K562 (cell line): ENCODE measurements around the gene SEPHS1. TPM values are rescaled to one million over a fixed set of nuclear protein-coding genes. Genes with fewer than 3 reads are reported as not detected.
A peak's percentile ranks its signal among the peaks of the same experiment; 100 is the strongest.

Experiments
- ATF7 ChIP-seq: fragments of 450-650 bp; IDR thresholded peaks from 2 replicates; pipeline ENCODE4 v1.7.1; 2014; ENCODE audit warnings: mild to moderate bottlenecking, moderate library complexity
- BRD9 ChIP-seq: fragments of 450-650 bp; IDR thresholded peaks from 2 replicates; pipeline ENCODE4 v1.6.1; 2018; ENCODE audit warnings: low read depth; ENCODE audit not compliant: partially characterized antibody
- CGGBP1 ChIP-seq: fragments of 250-450 bp; sonication (Bioruptor Pico); IDR thresholded peaks from 2 replicates; pipeline ENCODE4 v1.9.0; 2021; ENCODE audit warnings: mild to moderate bottlenecking
- DDX20 ChIP-seq: fragments of 450-650 bp; IDR thresholded peaks from 2 replicates; pipeline ENCODE4 v1.6.1; 2016; ENCODE audit warnings: missing genetic modification characterization, low read depth, mild to moderate bottlenecking, missing compliant biosample characterization, moderate library complexity
- E2F3 ChIP-seq: fragments of 250-450 bp; sonication (Bioruptor Pico); IDR thresholded peaks from 2 replicates; pipeline ENCODE4 v1.4.0; 2020; ENCODE audit warnings: mild to moderate bottlenecking
- FOXO4 ChIP-seq: fragments of 450-650 bp; formaldehyde crosslinking; IDR thresholded peaks from 2 replicates; pipeline ENCODE4 v1.4.0; 2020; ENCODE audit warnings: mild to moderate bottlenecking, moderate library complexity
- MED1 ChIP-seq: sonication (generic); formaldehyde crosslinking; IDR thresholded peaks from 2 replicates; pipeline ENCODE4 v1.8.1; 2023; ENCODE audit warnings: missing genetic modification reagents, borderline replicate concordance
- NBN ChIP-seq: fragments of 450-650 bp; IDR thresholded peaks from 2 replicates; pipeline ENCODE4 v1.6.1; 2016; ENCODE audit warnings: low read depth, mild to moderate bottlenecking
- SAP30 ChIP-seq: fragments of 200-600 bp; sonication (generic); IDR thresholded peaks from 2 replicates; pipeline ENCODE4 v1.6.1; 2012; ENCODE audit warnings: borderline replicate concordance, low read depth, mild to moderate bottlenecking, moderate library complexity, low read length, control low read depth, inconsistent platforms; ENCODE audit not compliant: insufficient read depth, poor library complexity, severe bottlenecking
- TAF1 ChIP-seq: IDR thresholded peaks from 2 replicates; pipeline ENCODE4 v1.6.1; 2011; ENCODE audit warnings: mild to moderate bottlenecking, low read length, moderate library complexity; ENCODE audit not compliant: insufficient read depth, control insufficient read depth, severe bottlenecking; ENCODE audit errors: extremely low read depth
- TAF7 ChIP-seq: fragments of 450-650 bp; IDR thresholded peaks from 2 replicates; pipeline ENCODE4 v1.6.1; 2016; ENCODE audit warnings: missing genetic modification characterization, missing compliant biosample characterization
- ZBTB26 ChIP-seq: fragments of 450-650 bp; formaldehyde crosslinking; IDR thresholded peaks from 2 replicates; pipeline ENCODE4 v1.4.0; 2022; ENCODE audit warnings: missing genetic modification characterization
- ZFPM2 ChIP-seq: fragments of 250-450 bp; sonication (Bioruptor Pico); IDR thresholded peaks from 2 replicates; pipeline ENCODE4 v1.5.1; 2022; ENCODE audit warnings: mild to moderate bottlenecking
- ZNF121 ChIP-seq: sonication (generic); formaldehyde crosslinking; conservative IDR thresholded peaks from 2 replicates; pipeline ENCODE4 v1.8.0; 2022; ENCODE audit warnings: missing genetic modification reagents
- ZNF232 ChIP-seq: sonication (generic); formaldehyde crosslinking; IDR thresholded peaks from 2 replicates; pipeline ENCODE4 v1.8.0; 2022; ENCODE audit warnings: mild to moderate bottlenecking, missing genetic modification reagents
- ZNF280A ChIP-seq: fragments of 450-650 bp; IDR thresholded peaks from 2 replicates; pipeline ENCODE4 v1.6.1; 2018; ENCODE audit warnings: mild to moderate bottlenecking, low read depth; ENCODE audit not compliant: partially characterized antibody
- ZNF717 ChIP-seq: fragments of 250-450 bp; sonication (Bioruptor Pico); IDR thresholded peaks from 2 replicates; pipeline ENCODE4 v1.5.0; 2021
- polyA plus RNA-seq, 8 experiments: library from polyadenylated mRNA; depleted of rRNA in 4 of 8; stranded (reverse) in 5 of 8; unstranded in 3 of 8; fragments of >200 nt; fragmentation: Nextera tagmentation in 2 of 8; fragmentation: Illumina TruSeq in 1 of 8; extraction: Ambion mirVana in 2 of 8; extraction: Trizol in 1 of 8; gene quantifications; 2 replicates each; pipeline versions ENCODE4 v1.2.1 to v1.2.3, GENCODE V29; 2011 to 2014; ENCODE audit warnings: inconsistent platforms in 1 of 8, missing spikeins in 1 of 8
- total RNA-seq, 7 experiments: library from RNA; depleted of rRNA in 6 of 7; stranded (reverse); fragments of >200 nt in 6 of 7; fragmentation: Illumina TruSeq in 2 of 7; extraction: Trizol in 2 of 7; gene quantifications; 2 replicates each; pipeline versions ENCODE4 v1.2.1 to v1.2.3, GENCODE V29; 2011 to 2021; ENCODE audit warnings: low replicate concordance in 1 of 7
- TF ChIP-seq, protein P1 (sequence below): fragments of 250-450 bp; sonication (Bioruptor Pico); IDR thresholded peaks from 2 replicates; pipeline ENCODE4 v1.5.0; 2022; ENCODE audit warnings: mild to moderate bottlenecking
- TF ChIP-seq, protein P2 (sequence below): sonication (generic); formaldehyde crosslinking; IDR thresholded peaks from 2 replicates; pipeline ENCODE4 v1.8.0; 2022; ENCODE audit warnings: missing genetic modification reagents, mild to moderate bottlenecking, borderline replicate concordance

The SEPHS1 gene
- total and polyA plus RNA-seq, 9 of the 15 experiments (the other 6 are each of a cell fraction or from before 2014, with no cell fraction given) = 14.7 to 82.8 (median 41.8) TPM

DNA sequence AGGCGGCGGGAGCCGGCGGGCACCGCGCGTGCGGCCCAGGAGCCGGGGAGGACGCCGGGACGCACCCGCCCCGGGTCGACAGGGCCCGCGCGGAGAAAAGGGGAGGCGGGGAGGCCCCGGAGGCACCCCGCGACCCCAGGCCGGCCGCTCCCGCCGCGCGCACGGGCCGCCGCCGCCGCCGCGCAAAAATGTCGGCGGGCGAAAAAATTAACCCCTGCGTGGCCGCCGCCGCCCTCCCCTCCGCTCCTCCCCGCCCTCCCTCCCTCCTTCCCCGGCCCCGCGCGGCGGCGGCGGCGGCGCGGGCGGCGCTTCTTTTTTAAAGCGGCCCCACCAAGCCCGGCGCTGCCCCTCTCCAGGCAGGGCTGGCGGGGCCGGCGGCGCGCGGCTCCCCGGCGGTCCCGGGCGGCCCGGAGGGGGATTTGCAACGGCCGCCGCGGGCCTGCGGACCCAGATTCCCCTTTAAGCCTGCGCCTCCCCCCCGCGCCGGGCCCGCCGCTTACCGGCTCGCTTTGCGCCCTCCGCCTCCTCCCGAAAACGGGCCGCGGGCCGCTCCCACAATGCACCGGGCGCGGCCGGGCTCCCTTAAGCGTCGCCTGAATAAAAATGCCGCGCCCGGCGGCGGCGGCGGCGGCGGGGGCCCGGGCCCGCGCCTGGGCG lies 465 bp downstream of the SEPHS1 start (continued):
- TF ChIP-seq, protein P1, sequence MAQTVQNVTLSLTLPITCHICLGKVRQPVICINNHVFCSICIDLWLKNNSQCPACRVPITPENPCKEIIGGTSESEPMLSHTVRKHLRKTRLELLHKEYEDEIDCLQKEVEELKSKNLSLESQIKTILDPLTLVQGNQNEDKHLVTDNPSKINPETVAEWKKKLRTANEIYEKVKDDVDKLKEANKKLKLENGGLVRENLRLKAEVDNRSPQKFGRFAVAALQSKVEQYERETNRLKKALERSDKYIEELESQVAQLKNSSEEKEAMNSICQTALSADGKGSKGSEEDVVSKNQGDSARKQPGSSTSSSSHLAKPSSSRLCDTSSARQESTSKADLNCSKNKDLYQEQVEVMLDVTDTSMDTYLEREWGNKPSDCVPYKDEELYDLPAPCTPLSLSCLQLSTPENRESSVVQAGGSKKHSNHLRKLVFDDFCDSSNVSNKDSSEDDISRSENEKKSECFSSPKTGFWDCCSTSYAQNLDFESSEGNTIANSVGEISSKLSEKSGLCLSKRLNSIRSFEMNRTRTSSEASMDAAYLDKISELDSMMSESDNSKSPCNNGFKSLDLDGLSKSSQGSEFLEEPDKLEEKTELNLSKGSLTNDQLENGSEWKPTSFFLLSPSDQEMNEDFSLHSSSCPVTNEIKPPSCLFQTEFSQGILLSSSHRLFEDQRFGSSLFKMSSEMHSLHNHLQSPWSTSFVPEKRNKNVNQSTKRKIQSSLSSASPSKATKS = no peak
- no peak for TF ChIP-seq E2F3 (CRISPR knock-in tag)
- TF ChIP-seq ATF7 = no peak
- TF ChIP-seq TAF7 (tag) = no peak
- TF ChIP-seq BRD9 = no peak
- TF ChIP-seq CGGBP1 (CRISPR knock-in tag) = no peak
- no peak for TF ChIP-seq ZBTB26 (CRISPR knock-in tag)
- no peak for TF ChIP-seq NBN
- TF ChIP-seq SAP30 = no peak
- TF ChIP-seq ZFPM2 (CRISPR knock-in tag) = no peak
- no peak for TF ChIP-seq MED1 (CRISPR knock-in tag)
- TF ChIP-seq FOXO4 (CRISPR knock-in tag) = no peak
- no peak for TF ChIP-seq ZNF232 (CRISPR knock-in tag)
- TF ChIP-seq ZNF280A = no peak
- no peak for TF ChIP-seq ZNF717 (CRISPR knock-in tag)
- TF ChIP-seq, protein P2, sequence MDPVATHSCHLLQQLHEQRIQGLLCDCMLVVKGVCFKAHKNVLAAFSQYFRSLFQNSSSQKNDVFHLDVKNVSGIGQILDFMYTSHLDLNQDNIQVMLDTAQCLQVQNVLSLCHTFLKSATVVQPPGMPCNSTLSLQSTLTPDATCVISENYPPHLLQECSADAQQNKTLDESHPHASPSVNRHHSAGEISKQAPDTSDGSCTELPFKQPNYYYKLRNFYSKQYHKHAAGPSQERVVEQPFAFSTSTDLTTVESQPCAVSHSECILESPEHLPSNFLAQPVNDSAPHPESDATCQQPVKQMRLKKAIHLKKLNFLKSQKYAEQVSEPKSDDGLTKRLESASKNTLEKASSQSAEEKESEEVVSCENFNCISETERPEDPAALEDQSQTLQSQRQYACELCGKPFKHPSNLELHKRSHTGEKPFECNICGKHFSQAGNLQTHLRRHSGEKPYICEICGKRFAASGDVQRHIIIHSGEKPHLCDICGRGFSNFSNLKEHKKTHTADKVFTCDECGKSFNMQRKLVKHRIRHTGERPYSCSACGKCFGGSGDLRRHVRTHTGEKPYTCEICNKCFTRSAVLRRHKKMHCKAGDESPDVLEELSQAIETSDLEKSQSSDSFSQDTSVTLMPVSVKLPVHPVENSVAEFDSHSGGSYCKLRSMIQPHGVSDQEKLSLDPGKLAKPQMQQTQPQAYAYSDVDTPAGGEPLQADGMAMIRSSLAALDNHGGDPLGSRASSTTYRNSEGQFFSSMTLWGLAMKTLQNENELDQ = no peak
- no peak for TF ChIP-seq ZNF121
- TF ChIP-seq DDX20 (tag) = no peak
- TF ChIP-seq TAF1 = peak; percentile 45
